ENCODE measurements around the gene RAB1B. TPM values are rescaled to one million over a fixed set of nuclear protein-coding genes. Genes with fewer than 3 reads are reported as not detected.
"Not testable (repeated sequence)": the region's sequence is repeated elsewhere in the genome, so short reads cannot be mapped to it uniquely, and the experiment has no call there.

The RAB1B gene
- total RNA-seq, 2 experiments from 2014 or later = 160 to 170 TPM

GRCh38 chr11:66268952-66269905 is 790 bp downstream of the RAB1B start:
- peak; percentile 38 for DNase-seq
- Mint-ChIP-seq H3K9me3 (ENCODE audit: insufficient read depth) (no peaks in the 10 kb centered on the region), H3K27ac (peak overlapping the region; percentile 98), H3K36me3 (ENCODE audit: low read depth) (peaks cover 51% of the 10 kb centered on the region), H3K4me1 (ENCODE audit: low read depth) (peaks cover 52% of the 10 kb centered on the region), H3K4me3 (peak overlapping the region; percentile 84), H3K27me3 (ENCODE audit: low read depth) (no peaks in the 10 kb centered on the region)
- CTCF ChIA-PET = interaction anchor here (1.1 to 6.6 kb wide), 4 partner anchors 12 to 49 kb away, joined by 3 to 64 read pairs (median 3); no protein-coding TSS in a partner anchor
- no peak for ATAC-seq
- POLR2A ChIA-PET = interaction anchor here (0.5 to 1.8 kb wide), 3 partner anchors 20 to 234 kb away, joined by 3 to 5 read pairs (median 3); partner anchors contain the start of gene YIF1A

DNA sequence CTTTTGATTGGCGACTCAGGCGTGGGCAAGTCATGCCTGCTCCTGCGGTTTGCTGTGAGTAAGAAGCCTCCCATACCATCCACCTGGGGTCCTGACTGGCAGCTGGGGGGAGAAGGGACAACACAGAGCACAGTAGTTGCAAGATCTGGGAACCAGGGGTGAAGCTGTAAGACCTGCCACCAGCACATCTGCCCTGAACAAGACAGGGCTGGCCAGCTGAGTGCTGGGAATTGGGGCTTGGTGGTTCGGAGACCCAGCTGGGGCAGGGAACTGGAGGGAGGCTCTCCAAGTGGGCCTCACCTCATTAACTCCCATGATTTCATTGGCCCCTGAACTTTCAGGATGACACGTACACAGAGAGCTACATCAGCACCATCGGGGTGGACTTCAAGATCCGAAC is 3.4 kb downstream of the RAB1B start:
- Mint-ChIP-seq H3K36me3 (ENCODE audit: low read depth) (peaks cover 59% of the 10 kb centered on the region), H3K27me3 (ENCODE audit: low read depth) (no peaks in the 10 kb centered on the region), H3K4me3 (no peak overlapping the region), H3K9me3 (ENCODE audit: insufficient read depth) (no peaks in the 10 kb centered on the region), H3K27ac (no peak overlapping the region), H3K4me1 (ENCODE audit: low read depth) (peaks cover 49% of the 10 kb centered on the region)
- ChIA-PET CTCF (interaction anchor here (0.6 to 6.6 kb wide), 4 partner anchors 10 to 382 kb away, joined by 3 to 64 read pairs (median 3); no protein-coding TSS in a partner anchor), POLR2A (interaction anchor here (0.7 to 3.0 kb wide), 3 partner anchors 10 to 201 kb away, joined by 3 to 16 read pairs (median 5); no protein-coding TSS in a partner anchor)
- DNase-seq = no peak
- no peak for ATAC-seq

DNA sequence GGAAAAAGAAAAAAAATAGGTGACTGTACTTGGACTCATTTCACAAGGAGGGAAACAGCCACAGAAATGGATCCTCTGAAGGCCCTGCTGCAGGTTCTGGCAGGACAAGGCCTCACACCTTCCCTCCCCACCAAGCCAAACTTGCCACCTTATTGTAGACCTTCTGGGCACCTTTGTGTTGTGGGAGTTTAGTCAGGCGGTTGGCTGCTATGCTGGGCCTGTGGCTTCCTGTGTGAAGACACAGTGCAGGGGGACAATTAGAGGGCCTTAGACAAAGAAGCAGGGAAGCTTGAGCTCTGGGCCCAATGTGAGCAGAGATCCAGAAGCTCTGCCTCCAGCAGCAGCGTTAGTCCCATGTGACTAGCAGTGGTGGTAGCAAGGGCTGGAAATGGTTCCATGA is 4.2 kb downstream of the RAB1B start:
- Mint-ChIP-seq H3K4me1 (ENCODE audit: low read depth) (peaks cover 50% of the 10 kb centered on the region), H3K27ac (peak overlapping the region; percentile 62), H3K4me3 (peak overlapping the region; percentile 34), H3K9me3 (ENCODE audit: insufficient read depth) (no peaks in the 10 kb centered on the region), H3K36me3 (ENCODE audit: low read depth) (peaks cover 54% of the 10 kb centered on the region), H3K27me3 (ENCODE audit: low read depth) (no peaks in the 10 kb centered on the region)
- ATAC-seq (no peak), DNase-seq (peak; percentile 50)
- CTCF ChIA-PET = interaction anchor here (0.7 to 6.6 kb wide), 5 partner anchors 9 to 166 kb away, joined by 3 to 64 read pairs (median 3); partner anchors contain the start of gene MRPL11
- POLR2A ChIA-PET = interaction anchor here (0.9 to 3.0 kb wide), 2 partner anchors 9 to 40 kb away, joined by 3 to 16 read pairs; no protein-coding TSS in a partner anchor

- CTCF ChIA-PET = interaction anchor here (1.0 kb wide), 1 partner anchor 8 kb away, joined by 4 read pairs; no protein-coding TSS in a partner anchor
These were observed 5.8 kb downstream of the RAB1B start for GRCh38 chr11:66274219-66274618.

DNA sequence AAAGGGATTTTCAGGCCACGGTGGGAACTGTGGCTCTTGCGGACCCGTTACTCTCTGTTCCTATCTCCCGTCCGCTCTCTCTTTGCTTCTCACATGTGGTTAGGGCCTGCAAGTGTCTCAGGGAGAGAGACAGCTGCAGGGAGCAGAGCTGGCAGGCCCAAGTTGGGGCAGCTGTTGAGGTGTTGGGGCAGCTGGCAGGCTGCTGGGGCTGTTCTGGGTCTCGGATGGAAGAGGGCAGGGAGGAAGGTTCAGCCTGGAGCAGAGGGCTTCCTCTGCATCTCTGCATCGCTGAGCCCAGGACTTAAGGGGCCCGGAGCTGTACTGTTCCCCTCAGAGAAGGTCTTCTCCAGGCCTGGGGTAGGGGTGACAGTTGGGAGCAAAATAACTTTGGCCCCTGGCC is 7.0 kb downstream of the RAB1B start:
- Mint-ChIP-seq H3K27ac (no peak overlapping the region), H3K4me3 (no peak overlapping the region), H3K36me3 (ENCODE audit: low read depth) (peaks cover 44% of the 10 kb centered on the region), H3K9me3 (ENCODE audit: insufficient read depth) (no peaks in the 10 kb centered on the region), H3K4me1 (ENCODE audit: low read depth) (peaks cover 42% of the 10 kb centered on the region), H3K27me3 (ENCODE audit: low read depth) (peaks cover 7% of the 10 kb centered on the region)
- no peak for DNase-seq
- POLR2A ChIA-PET = interaction anchor here (0.9 kb wide), 1 partner anchor 166 kb away, joined by 3 read pairs; no protein-coding TSS in a partner anchor
- CTCF ChIA-PET = no interaction called here
- ATAC-seq = no peak

More at GRCh38 chr11:66274219-66274618, 5.8 kb downstream of the RAB1B start:
- Mint-ChIP-seq H3K4me1 (ENCODE audit: low read depth) (peaks cover 51% of the 10 kb centered on the region), H3K27ac (no peak overlapping the region), H3K9me3 (ENCODE audit: insufficient read depth) (no peaks in the 10 kb centered on the region), H3K4me3 (no peak overlapping the region), H3K36me3 (ENCODE audit: low read depth) (peaks cover 52% of the 10 kb centered on the region), H3K27me3 (ENCODE audit: low read depth) (peaks cover 3% of the 10 kb centered on the region)
- POLR2A ChIA-PET = no interaction called here
- ATAC-seq (no peak), DNase-seq (no peak)

DNA sequence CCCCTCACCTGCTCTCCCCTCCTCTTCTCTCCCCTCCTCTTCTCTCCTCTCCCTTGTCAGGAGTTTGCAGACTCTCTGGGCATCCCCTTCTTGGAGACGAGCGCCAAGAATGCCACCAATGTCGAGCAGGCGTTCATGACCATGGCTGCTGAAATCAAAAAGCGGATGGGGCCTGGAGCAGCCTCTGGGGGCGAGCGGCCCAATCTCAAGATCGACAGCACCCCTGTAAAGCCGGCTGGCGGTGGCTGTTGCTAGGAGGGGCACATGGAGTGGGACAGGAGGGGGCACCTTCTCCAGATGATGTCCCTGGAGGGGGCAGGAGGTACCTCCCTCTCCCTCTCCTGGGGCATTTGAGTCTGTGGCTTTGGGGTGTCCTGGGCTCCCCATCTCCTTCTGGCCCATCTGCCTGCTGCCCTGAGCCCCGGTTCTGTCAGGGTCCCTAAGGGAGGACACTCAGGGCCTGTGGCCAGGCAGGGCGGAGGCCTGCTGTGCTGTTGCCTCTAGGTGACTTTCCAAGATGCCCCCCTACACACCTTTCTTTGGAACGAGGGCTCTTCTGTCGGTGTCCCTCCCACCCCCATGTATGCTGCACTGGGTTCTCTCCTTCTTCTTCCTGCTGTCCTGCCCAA is 7.7 kb downstream of the RAB1B start:
- POLR2A ChIA-PET = no interaction called here

DNA sequence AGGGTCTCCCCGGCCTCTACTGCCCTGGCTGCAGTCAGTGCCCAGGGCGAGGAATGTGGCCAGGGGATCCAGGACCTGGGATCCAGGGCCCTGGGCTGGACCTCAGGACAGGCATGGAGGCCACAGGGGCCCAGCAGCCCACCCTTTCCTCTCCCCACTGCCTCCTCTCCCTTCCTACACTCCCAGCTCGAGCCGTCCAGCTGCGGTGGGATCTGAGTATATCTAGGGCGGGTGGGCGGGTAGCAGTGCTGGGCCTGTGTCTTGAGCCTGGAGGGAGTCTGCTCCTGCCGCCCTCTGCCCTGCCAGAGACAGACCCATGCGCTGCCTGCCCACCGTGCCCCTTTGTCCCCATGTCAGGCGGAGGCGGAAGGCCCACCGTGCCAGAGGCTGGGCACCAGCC is 8.2 kb downstream of the RAB1B start:
- not testable (repeated sequence) for H3K27me3 Mint-ChIP-seq (ENCODE audit: low read depth); H3K9me3 Mint-ChIP-seq (ENCODE audit: insufficient read depth); DNase-seq; ATAC-seq
- peaks cover 38% of the 10 kb centered on the region for H3K36me3 Mint-ChIP-seq (ENCODE audit: low read depth)
- peaks cover 45% of the 10 kb centered on the region for H3K4me1 Mint-ChIP-seq (ENCODE audit: low read depth)
- ChIA-PET CTCF (interaction anchor here (1.3 kb wide), 1 partner anchor 13 kb away, joined by 3 read pairs; the partner anchor contains the start of gene YIF1A), POLR2A (interaction anchor here (1.1 to 1.4 kb wide), 2 partner anchors 11 to 13 kb away, joined by 3 to 5 read pairs; partner anchors contain the start of gene YIF1A)
- peak overlapping the region; percentile 16 for H3K27ac Mint-ChIP-seq
- H3K4me3 Mint-ChIP-seq = peak overlapping the region; percentile 8

More for the DNA sequence above, 7.7 kb downstream of the RAB1B start:
- DNase-seq (no peak), ATAC-seq (no peak)
- Mint-ChIP-seq H3K4me3 (no peak overlapping the region), H3K4me1 (ENCODE audit: low read depth) (peaks cover 40% of the 10 kb centered on the region), H3K27me3 (ENCODE audit: low read depth) (peaks cover 7% of the 10 kb centered on the region), H3K27ac (no peak overlapping the region), H3K36me3 (ENCODE audit: low read depth) (peaks cover 39% of the 10 kb centered on the region), H3K9me3 (ENCODE audit: insufficient read depth) (no peaks in the 10 kb centered on the region)
- CTCF ChIA-PET = no interaction called here

DNA sequence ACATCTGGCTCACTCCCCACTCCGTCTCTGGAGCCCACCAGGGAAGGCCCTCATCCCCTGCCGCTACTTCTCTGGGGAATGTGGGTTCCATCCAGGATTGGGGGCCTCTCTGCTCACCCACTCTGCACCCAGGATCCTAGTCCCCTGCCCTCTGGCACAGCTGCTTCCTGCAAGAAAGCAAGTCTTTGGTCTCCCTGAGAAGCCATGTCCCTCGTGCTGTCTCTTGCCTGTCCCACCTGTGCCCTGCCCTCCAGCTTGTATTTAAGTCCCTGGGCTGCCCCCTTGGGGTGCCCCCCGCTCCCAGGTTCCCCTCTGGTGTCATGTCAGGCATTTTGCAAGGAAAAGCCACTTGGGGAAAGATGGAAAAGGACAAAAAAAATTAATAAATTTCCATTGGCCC is 8.6 kb downstream of the RAB1B start:
- not testable (repeated sequence) for H3K27me3 Mint-ChIP-seq (ENCODE audit: low read depth); ATAC-seq; H3K9me3 Mint-ChIP-seq (ENCODE audit: insufficient read depth); DNase-seq
- peaks cover 44% of the 10 kb centered on the region for H3K4me1 Mint-ChIP-seq (ENCODE audit: low read depth)
- CTCF ChIA-PET = interaction anchor here (1.3 kb wide), 1 partner anchor 12 kb away, joined by 3 read pairs; the partner anchor contains the start of gene YIF1A
- peaks cover 34% of the 10 kb centered on the region for H3K36me3 Mint-ChIP-seq (ENCODE audit: low read depth)
- H3K27ac Mint-ChIP-seq = peak overlapping the region; percentile 16
- POLR2A ChIA-PET = interaction anchor here (1.1 to 1.4 kb wide), 2 partner anchors 11 to 12 kb away, joined by 3 to 5 read pairs; partner anchors contain the start of gene YIF1A
- H3K4me3 Mint-ChIP-seq = peak overlapping the region; percentile 8

DNA sequence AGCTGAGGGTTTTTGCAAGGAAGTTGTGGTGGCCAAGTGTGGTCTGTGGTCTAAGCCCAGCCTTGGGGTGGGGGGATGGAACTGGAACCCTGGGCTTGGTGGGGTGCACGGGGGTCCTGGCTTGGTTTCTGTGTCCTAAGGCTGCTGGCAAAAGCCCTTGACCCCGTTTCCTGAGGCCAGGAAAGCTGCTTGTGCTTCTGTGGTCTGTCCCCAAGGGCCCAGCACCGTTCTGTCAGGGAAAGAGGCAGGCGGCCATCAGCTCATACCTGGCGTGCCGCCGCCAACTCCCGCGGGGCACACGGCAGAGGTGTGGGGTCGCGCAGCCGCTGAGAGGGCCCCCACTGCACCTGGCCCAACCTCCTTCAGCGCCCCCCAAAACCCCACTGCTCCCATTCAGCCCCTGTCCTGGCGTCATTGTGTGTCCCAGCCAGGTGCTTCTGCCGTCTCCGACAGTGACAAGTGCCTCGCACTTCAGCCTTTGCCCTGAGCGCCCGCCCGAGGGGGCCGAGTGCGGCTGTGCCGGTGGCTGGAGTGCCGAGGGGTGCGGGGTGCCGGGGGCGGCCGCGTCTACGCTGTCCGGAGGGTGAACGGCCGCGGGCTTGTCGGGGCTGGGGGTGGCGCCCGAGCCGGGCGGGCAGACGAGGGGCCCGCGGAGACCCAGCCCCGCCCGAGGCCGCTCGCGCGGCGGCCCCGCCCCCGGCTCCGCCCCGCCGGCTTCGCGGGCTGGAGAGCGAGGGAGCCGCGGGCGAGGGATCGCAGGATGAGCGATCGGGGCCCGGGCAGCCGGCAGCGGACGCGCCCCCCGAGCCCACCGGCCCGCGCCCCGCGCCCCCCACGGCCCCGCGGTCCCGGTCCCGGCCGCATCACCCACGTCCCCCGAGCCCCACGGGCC is 9.3 kb downstream of the RAB1B start, which contains the start of gene CNIH2:
Gene CNIH2, plus strand, starts transcription at position 705 of the 892 bp plus-strand sequence. CDS start 282 bp downstream, outside the sequence.
- Mint-ChIP-seq H3K4me1 (ENCODE audit: low read depth) (peaks cover 44% of the 10 kb centered on the region), H3K27ac (peak within 1 kb of the TSS; percentile 20), H3K27me3 (ENCODE audit: low read depth) (peaks cover 7% of the 10 kb centered on the region), H3K36me3 (ENCODE audit: low read depth) (peaks cover 29% of the 10 kb centered on the region), H3K9me3 (ENCODE audit: insufficient read depth) (no peaks in the 10 kb centered on the region), H3K4me3 (peak within 1 kb of the TSS; percentile 43)
- DNase-seq (peak; percentile 46), ATAC-seq (peak; percentile 32)
- ChIA-PET POLR2A (interaction anchor here (1.1 to 1.4 kb wide), 2 partner anchors 10 to 12 kb away, joined by 3 to 5 read pairs; partner anchors contain the start of gene YIF1A), CTCF (interaction anchor here (1.3 kb wide), 1 partner anchor 12 kb away, joined by 3 read pairs; the partner anchor contains the start of gene YIF1A)

DNA sequence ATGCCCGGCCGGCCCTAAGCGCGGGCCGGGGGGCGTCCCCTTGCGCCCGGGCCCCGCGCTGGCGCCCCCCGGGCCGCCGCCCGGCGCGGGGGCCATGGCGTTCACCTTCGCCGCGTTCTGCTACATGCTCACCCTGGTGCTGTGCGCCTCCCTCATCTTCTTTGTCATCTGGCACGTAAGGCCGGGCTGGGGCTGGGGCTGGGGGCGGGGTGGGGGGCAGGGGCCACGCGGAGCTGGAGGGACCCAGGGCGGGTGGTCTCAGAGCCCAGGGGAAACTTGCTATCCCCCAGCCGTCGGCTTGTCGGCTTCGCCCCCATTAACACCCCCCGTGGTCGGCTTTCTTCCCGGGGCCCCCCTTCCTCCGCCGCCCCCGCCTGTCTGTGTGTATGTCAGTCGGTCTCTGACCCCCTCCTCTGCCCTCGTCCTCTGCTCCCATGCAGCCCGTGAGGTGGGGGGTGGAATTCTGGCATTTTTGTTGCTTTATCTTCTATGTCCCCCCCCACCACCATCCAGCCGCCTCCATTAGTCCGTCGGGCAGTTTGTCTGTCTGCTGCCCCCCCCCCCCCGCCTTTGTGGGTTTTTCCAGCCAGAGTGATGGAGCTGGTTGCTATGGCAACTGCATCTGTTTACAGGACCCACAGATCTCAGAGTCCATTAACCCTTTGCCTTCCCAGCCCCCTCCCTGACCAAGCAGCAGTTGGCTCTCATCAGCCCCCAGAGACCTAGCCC is 10.1 kb downstream of the RAB1B start:
- Mint-ChIP-seq H3K4me1 (ENCODE audit: low read depth) (peaks cover 42% of the 10 kb centered on the region), H3K27ac (peak overlapping the region; percentile 20), H3K27me3 (ENCODE audit: low read depth) (peaks cover 7% of the 10 kb centered on the region), H3K9me3 (ENCODE audit: insufficient read depth) (no peaks in the 10 kb centered on the region), H3K4me3 (peak overlapping the region; percentile 43), H3K36me3 (ENCODE audit: low read depth) (peaks cover 21% of the 10 kb centered on the region)
- DNase-seq (no peak), ATAC-seq (peak; percentile 1)
- ChIA-PET POLR2A (interaction anchor here (1.0 kb wide), 1 partner anchor 11 kb away, joined by 8 read pairs; no protein-coding TSS in a partner anchor), CTCF (interaction anchor here (6.3 kb wide), 1 partner anchor 8 kb away, joined by 64 read pairs; the partner anchor contains the start of gene RAB1B)
